Activated CD8-positive, alpha-beta memory T cell treated with anti-CD3 and anti-CD28 coated beads, Interleukin-2, amount 50 U/mL, for 1 hour (primary cell): ENCODE results near the gene ASTN2.

ENCODE experiments used
- DNase-seq: peaks from one replicate; pipeline ENCODE4 v3.0.0-alpha.2; 2020; ENCODE audit errors: extremely low read depth

ASTN2 gene

GRCh38 chr9:117413346-117414219, 1.3 kb downstream of the ASTN2 start:
- no peak for DNase-seq

- DNase-seq, result no peak
These were observed 2.0 kb downstream of the ASTN2 start for GRCh38 chr9:117412841-117413240.

- DNase-seq, result no peak
These were observed 2.7 kb downstream of the ASTN2 start for GRCh38 chr9:117412006-117412715.

GRCh38 chr9:117411547-117411946, 3.3 kb downstream of the ASTN2 start:
- no peak for DNase-seq

GRCh38 chr9:117409321-117409720, 5.5 kb downstream of the ASTN2 start:
- no peak for DNase-seq

- DNase-seq, result no peak
These were observed 7.3 kb downstream of the ASTN2 start for GRCh38 chr9:117407436-117408022.

- no peak for DNase-seq
These were observed 8.7 kb downstream of the ASTN2 start for GRCh38 chr9:117405950-117406705.

GRCh38 chr9:117403848-117404247, 11.0 kb downstream of the ASTN2 start:
- no peak for DNase-seq

GRCh38 chr9:117403403-117403811, 11.4 kb downstream of the ASTN2 start:
- no peak for DNase-seq

- no peak for DNase-seq
These were observed 14.7 kb downstream of the ASTN2 start for GRCh38 chr9:117400171-117400570.

- no peak for DNase-seq
These were observed 19.7 kb downstream of the ASTN2 start for GRCh38 chr9:117395151-117395650.

- no peak for DNase-seq
These were observed 20.2 kb downstream of the ASTN2 start for GRCh38 chr9:117394655-117395054.

- no peak for DNase-seq
These were observed 21.9 kb downstream of the ASTN2 start for GRCh38 chr9:117392992-117393391.

- DNase-seq, result no peak
These were observed 27.4 kb downstream of the ASTN2 start for GRCh38 chr9:117387422-117387821.

- no peak for DNase-seq
These were observed 35.5 kb downstream of the ASTN2 start for GRCh38 chr9:117379341-117379740.

GRCh38 chr9:117377046-117377445, 37.8 kb downstream of the ASTN2 start:
- DNase-seq, result no peak

- DNase-seq, result no peak
These were observed 38.9 kb downstream of the ASTN2 start for GRCh38 chr9:117375956-117376355.

GRCh38 chr9:117374076-117374725, 40.7 kb downstream of the ASTN2 start:
- DNase-seq, result no peak

- DNase-seq, result no peak
These were observed 46.1 kb downstream of the ASTN2 start for GRCh38 chr9:117368684-117369230.

GRCh38 chr9:117365438-117365837, 49.4 kb downstream of the ASTN2 start:
- no peak for DNase-seq

GRCh38 chr9:117363006-117363405, 51.9 kb downstream of the ASTN2 start:
- no peak for DNase-seq
